ENCODE results near the gene ANKRD40. TPM values are rescaled to one million over a fixed set of nuclear protein-coding genes. Genes with fewer than 3 reads are reported as not detected.

The ANKRD40 gene
- total RNA-seq, 1 experiment from 2014 or later = 72.0 TPM

GRCh38 chr17:50675627-50676026 is 32.1 kb downstream of the ANKRD40 start:
- H2AFZ ChIP-seq (ENCODE audit: low read depth, low read length, poor library complexity, severe bottlenecking) = no peak overlapping the region
- TF ChIP-seq EZH2phosphoT487 (IDR thresholded peaks at IDR 0.05; ENCODE audit: borderline replicate concordance) (no peak), POLR2AphosphoS5 (IDR thresholded peaks at IDR 0.05; ENCODE audit: low read depth, low read length) (no peak), EGR1 (IDR thresholded peaks at IDR 0.05; ENCODE audit: low read depth) (no peak), ATF3 (IDR thresholded peaks at IDR 0.05) (no peak), CEBPB (IDR thresholded peaks at IDR 0.05; ENCODE audit: low read depth) (no peak), YY1 (IDR thresholded peaks at IDR 0.05; ENCODE audit: extremely low read depth, insufficient replicate concordance, low read depth, low read length) (no peak), ZFX (IDR thresholded peaks at IDR 0.05) (no peak), EZH2 (IDR thresholded peaks at IDR 0.05) (no peak), RAD21 (IDR thresholded peaks at IDR 0.05; ENCODE audit: low read depth) (no peak), SRF (IDR thresholded peaks at IDR 0.05; ENCODE audit: low read depth) (no peak), CBX3 (IDR thresholded peaks at IDR 0.05; ENCODE audit: low read depth) (no peak), CTCF (IDR thresholded peaks at IDR 0.05 in 2 of 3, conservative IDR thresholded peaks at IDR 0.05 in 1 of 3; ENCODE audit: borderline replicate concordance in 1 of 3, insufficient read depth in 1 of 3, low read depth in 2 of 3, low read length in 2 of 3) (no peak), ZNF274 (IDR thresholded peaks at IDR 0.05; ENCODE audit: low read depth, low read length) (no peak), MAX (IDR thresholded peaks at IDR 0.05) (no peak), SP1 (IDR thresholded peaks at IDR 0.05; ENCODE audit: low read depth) (no peak), JUND (IDR thresholded peaks at IDR 0.05) (no peak), ELF1 (IDR thresholded peaks at IDR 0.05; ENCODE audit: borderline replicate concordance, low read depth) (no peak), FOSL1 (IDR thresholded peaks at IDR 0.05; ENCODE audit: low read depth) (no peak), POLR2A (IDR thresholded peaks at IDR 0.05; ENCODE audit: borderline replicate concordance, extremely low read depth, insufficient read depth, insufficient read length) (no peak)
- TF ChIP-seq, protein P1, sequence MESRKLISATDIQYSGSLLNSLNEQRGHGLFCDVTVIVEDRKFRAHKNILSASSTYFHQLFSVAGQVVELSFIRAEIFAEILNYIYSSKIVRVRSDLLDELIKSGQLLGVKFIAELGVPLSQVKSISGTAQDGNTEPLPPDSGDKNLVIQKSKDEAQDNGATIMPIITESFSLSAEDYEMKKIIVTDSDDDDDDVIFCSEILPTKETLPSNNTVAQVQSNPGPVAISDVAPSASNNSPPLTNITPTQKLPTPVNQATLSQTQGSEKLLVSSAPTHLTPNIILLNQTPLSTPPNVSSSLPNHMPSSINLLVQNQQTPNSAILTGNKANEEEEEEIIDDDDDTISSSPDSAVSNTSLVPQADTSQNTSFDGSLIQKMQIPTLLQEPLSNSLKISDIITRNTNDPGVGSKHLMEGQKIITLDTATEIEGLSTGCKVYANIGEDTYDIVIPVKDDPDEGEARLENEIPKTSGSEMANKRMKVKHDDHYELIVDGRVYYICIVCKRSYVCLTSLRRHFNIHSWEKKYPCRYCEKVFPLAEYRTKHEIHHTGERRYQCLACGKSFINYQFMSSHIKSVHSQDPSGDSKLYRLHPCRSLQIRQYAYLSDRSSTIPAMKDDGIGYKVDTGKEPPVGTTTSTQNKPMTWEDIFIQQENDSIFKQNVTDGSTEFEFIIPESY (IDR thresholded peaks at IDR 0.05; ENCODE audit: extremely low read depth, insufficient replicate concordance, low read length) = no peak
- no peak overlapping the region for H3K4me2 ChIP-seq (ENCODE audit: low read length)
- RAD21 ChIA-PET (ENCODE audit: low non-redundant PET in 1 of 2, low total read pairs in 2 of 2, uncharacterized antibody in 2 of 2, unreplicated experiment in 2 of 2) = no interaction called here
- no peak overlapping the region; the same call in 1 of the 2 replicates for H3K27ac ChIP-seq (ENCODE audit: low read depth, low read length)
- H3K27me3 ChIP-seq (ENCODE audit: insufficient read depth, low read length) = no peaks in the 10 kb centered on the region
- DNase-seq (ENCODE audit: low read depth, low spot score) (no peak), ATAC-seq (no peak)
- BruUV-seq (replicated peaks) = no TSS peak
- intact Hi-C loops (cut with micrococcal nuclease) = no loop called here
- no peaks in the 10 kb centered on the region for H4K20me1 ChIP-seq (ENCODE audit: insufficient read depth)
- POLR2A ChIA-PET = no interaction called here
- CTCF ChIA-PET = no interaction called here
- no peak overlapping the region for H3K9ac ChIP-seq (ENCODE audit: low read length)
- no peaks in the 10 kb centered on the region for H3K9me2 ChIP-seq (ENCODE audit: insufficient read depth)
- no peak overlapping the region for H3K4me3 ChIP-seq (replicated peaks in 1 of 2; ENCODE audit: low read depth in 1 of 2, low read length in 2 of 2)
- no peaks in the 10 kb centered on the region for H3K79me2 ChIP-seq (ENCODE audit: insufficient read depth, low read length)
- peaks cover 13 to 40% of the 10 kb centered on the region in 2 experiments for H3K4me1 ChIP-seq (ENCODE audit: control insufficient read depth in 1 of 2, insufficient read depth in 2 of 2, low read length in 2 of 2)
- no peaks in the 10 kb centered on the region for H3K9me3 ChIP-seq (ENCODE audit: control insufficient read depth in 1 of 2, insufficient read depth in 1 of 2, low read depth in 1 of 2, low read length in 2 of 2)
- H3K36me3 ChIP-seq (ENCODE audit: control insufficient read depth in 1 of 2, insufficient read depth in 2 of 2, low read length in 2 of 2) = no peaks in the 10 kb centered on the region
